ENCODE data around the gene ADSL. TPM values are rescaled to one million over a fixed set of nuclear protein-coding genes. Genes with fewer than 3 reads are reported as not detected.

ADSL gene
- total RNA-seq, 1 experiment from 2014 or later = 126 TPM

DNA sequence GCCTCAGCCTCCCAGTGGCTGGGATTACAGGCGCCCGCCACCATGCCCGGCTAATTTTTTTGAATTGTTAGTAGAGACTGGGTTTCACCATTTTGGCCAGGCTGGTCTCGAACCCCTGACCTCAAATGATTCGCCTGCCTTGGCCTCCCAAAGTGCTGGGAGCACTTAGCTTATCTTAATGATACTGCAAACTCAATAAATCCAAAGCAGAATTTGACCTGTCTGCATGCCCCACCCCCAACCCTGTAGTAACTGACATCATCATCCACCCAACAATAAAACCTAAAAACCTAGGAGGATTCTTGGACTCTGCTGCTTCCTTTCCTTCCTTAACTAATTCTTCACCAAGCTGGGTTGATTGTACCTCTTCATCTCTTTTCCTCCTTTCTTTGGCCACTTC, 6.3 kb upstream of the ADSL start:
- Histone ChIP-seq H2AFZ (ENCODE audit: low read depth, low read length, poor library complexity, severe bottlenecking) (no peak overlapping the region), H3K79me2 (ENCODE audit: insufficient read depth, low read length) (no peaks in the 10 kb centered on the region), H4K20me1 (ENCODE audit: insufficient read depth) (no peaks in the 10 kb centered on the region), H3K4me3 (replicated peaks in 1 of 2; ENCODE audit: low read depth in 1 of 2, low read length in 2 of 2) (no peak overlapping the region), H3K9ac (ENCODE audit: low read length) (no peak overlapping the region), H3K4me1 (ENCODE audit: control insufficient read depth in 1 of 2, insufficient read depth in 2 of 2, low read length in 2 of 2) (peaks cover 0 to 3% of the 10 kb centered on the region in 2 experiments; a peak in 2 of 4 replicates), H3K27me3 (ENCODE audit: insufficient read depth, low read length) (no peaks in the 10 kb centered on the region), H3K9me2 (ENCODE audit: insufficient read depth) (no peaks in the 10 kb centered on the region), H3K9me3 (ENCODE audit: control insufficient read depth in 1 of 2, insufficient read depth in 1 of 2, low read depth in 1 of 2, low read length in 2 of 2) (no peaks in the 10 kb centered on the region), H3K4me2 (ENCODE audit: low read length) (no peak overlapping the region), H3K36me3 (ENCODE audit: control insufficient read depth in 1 of 2, insufficient read depth in 2 of 2, low read length in 2 of 2) (no peaks in the 10 kb centered on the region), H3K27ac (ENCODE audit: low read depth, low read length) (no peak overlapping the region)
- intact Hi-C loops (cut with micrococcal nuclease) = loop anchor here (10.0 kb wide), 1 partner anchor 405 kb away; no protein-coding TSS in a partner anchor
- DNase-seq (ENCODE audit: low read depth, low spot score) (no peak), ATAC-seq (no peak)
- no peak for TF ChIP-seq JUND (IDR thresholded peaks at IDR 0.05)
- TF ChIP-seq POLR2A (IDR thresholded peaks at IDR 0.05; ENCODE audit: borderline replicate concordance, extremely low read depth, insufficient read depth, insufficient read length) = no peak
- no peak for TF ChIP-seq RAD21 (IDR thresholded peaks at IDR 0.05; ENCODE audit: low read depth)
- TF ChIP-seq EGR1 (IDR thresholded peaks at IDR 0.05; ENCODE audit: low read depth) = no peak
- no peak for TF ChIP-seq ZNF274 (IDR thresholded peaks at IDR 0.05; ENCODE audit: low read depth, low read length)
- no peak for TF ChIP-seq ATF3 (IDR thresholded peaks at IDR 0.05)
- no peak for TF ChIP-seq SP1 (IDR thresholded peaks at IDR 0.05; ENCODE audit: low read depth)
- TF ChIP-seq, protein P1, sequence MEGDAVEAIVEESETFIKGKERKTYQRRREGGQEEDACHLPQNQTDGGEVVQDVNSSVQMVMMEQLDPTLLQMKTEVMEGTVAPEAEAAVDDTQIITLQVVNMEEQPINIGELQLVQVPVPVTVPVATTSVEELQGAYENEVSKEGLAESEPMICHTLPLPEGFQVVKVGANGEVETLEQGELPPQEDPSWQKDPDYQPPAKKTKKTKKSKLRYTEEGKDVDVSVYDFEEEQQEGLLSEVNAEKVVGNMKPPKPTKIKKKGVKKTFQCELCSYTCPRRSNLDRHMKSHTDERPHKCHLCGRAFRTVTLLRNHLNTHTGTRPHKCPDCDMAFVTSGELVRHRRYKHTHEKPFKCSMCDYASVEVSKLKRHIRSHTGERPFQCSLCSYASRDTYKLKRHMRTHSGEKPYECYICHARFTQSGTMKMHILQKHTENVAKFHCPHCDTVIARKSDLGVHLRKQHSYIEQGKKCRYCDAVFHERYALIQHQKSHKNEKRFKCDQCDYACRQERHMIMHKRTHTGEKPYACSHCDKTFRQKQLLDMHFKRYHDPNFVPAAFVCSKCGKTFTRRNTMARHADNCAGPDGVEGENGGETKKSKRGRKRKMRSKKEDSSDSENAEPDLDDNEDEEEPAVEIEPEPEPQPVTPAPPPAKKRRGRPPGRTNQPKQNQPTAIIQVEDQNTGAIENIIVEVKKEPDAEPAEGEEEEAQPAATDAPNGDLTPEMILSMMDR (IDR thresholded peaks at IDR 0.05 in 2 of 3, conservative IDR thresholded peaks at IDR 0.05 in 1 of 3; ENCODE audit: borderline replicate concordance in 1 of 3, insufficient read depth in 1 of 3, low read depth in 2 of 3, low read length in 2 of 3) = no peak
- TF ChIP-seq MAX (IDR thresholded peaks at IDR 0.05) = no peak
- CTCF ChIA-PET = interaction anchor here (1.2 kb wide), 1 partner anchor 97 kb away, joined by 3 read pairs; no protein-coding TSS in a partner anchor
- no TSS peak for BruUV-seq (replicated peaks)
- POLR2A ChIA-PET = no interaction called here
- RAD21 ChIA-PET (ENCODE audit: low non-redundant PET in 1 of 2, low total read pairs in 2 of 2, uncharacterized antibody in 2 of 2, unreplicated experiment in 2 of 2) = no interaction called here

Measured in HCT116 (cell line).